Measurements from ENCODE around the gene GUCY2D.
"Not testable (repeated sequence)": the region's sequence is repeated elsewhere in the genome, so short reads cannot be mapped to it uniquely, and the experiment has no call there.

Gene GUCY2D

DNA sequence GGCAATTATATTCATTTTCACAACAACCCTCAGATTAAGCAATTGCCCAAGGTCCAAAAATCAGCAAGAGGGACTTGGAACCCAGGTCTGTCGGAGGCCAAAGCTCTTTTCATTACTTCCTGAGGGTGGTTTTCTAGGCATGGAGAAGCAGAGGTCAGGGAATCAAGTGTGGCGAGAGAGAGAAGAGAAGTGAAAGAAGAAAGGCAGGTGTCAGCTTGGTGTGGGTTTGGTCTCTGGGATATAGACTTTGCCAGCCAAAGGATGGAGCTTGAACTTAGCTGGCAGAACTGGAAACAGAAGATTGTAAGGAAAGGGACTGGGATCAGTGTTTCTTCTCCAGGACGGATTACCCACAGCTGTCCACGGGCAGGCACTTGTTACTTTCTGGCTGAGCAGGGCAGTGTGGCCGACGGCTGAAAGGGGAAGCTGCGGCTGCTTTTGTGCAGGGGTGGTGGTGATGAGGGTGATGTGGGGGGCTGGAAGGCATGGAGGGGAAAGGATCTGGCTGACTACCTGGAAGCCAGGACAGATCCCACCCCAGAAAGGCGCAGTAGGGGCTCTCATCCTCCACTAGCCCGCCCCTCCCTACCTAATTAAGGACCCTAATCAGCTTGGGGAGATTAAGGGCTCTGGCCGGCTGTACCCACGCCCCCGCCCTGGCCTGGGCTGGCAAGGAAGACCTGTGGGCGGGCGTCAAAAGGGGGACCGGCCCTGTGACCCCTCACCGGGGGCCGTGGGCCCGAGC, at the start of gene GUCY2D:
TSS of gene GUCY2D (plus strand) at position 640 of the 745 bp plus-strand sequence. CDS start 433 bp downstream, outside the sequence.
- DNase-seq = no peak

DNA sequence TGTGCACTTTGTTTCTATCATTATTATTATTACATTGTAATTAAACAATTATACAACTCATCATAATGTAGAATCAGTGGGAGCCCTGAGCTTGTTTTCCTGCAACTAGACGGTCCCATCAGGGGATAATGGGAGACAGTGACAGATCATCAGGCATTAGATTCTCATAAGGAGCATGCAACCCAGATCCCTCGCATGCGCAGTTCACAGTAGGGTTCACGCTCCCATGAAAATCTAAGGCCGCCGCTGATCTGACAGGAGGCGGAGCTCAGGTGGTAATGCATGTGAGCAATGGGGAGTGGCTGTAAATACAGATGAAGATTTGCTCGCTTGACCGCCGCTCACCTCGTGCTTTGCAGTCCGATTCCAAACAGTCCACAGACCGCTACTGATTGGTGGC, 49.1 kb upstream of the GUCY2D start:
- not testable (repeated sequence) for DNase-seq

DNA sequence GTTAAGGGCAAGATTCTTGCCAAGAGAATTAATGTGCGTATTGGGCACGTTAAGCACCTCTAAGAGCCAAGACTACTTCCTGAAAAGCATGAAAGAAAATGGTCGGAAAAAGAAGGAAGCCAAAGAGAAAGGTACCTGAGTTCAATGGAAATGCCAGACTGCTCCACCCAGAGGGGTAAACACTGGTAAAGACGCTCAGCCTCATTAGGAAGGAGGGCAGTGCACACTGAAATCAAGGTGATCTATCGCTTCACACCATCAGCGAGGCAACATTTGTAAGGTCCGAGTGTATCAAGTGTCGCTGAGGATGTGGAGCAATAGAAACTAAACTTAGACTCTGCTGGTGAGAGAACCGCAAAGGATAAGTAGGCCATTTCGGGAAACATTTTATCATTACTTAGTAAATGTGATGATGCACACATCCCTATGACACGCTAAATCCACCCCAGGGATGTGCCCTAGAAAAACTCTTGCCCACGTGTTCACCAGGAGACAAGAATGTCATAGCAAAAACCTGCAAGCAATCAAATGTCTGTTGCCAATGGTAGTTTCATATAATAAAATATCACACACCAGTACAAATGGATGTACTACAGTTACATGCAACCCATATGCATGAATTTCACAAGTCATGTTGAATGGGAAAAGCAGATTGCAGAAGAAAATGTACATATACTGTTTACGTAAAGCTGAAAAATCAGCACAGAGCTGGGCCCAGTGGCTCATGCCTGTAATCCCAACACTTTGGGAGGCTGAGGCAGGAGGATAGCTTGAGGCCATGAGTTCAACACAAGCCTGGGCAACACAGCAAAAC, 46.8 kb upstream of the GUCY2D start:
- no peak for DNase-seq

DNA sequence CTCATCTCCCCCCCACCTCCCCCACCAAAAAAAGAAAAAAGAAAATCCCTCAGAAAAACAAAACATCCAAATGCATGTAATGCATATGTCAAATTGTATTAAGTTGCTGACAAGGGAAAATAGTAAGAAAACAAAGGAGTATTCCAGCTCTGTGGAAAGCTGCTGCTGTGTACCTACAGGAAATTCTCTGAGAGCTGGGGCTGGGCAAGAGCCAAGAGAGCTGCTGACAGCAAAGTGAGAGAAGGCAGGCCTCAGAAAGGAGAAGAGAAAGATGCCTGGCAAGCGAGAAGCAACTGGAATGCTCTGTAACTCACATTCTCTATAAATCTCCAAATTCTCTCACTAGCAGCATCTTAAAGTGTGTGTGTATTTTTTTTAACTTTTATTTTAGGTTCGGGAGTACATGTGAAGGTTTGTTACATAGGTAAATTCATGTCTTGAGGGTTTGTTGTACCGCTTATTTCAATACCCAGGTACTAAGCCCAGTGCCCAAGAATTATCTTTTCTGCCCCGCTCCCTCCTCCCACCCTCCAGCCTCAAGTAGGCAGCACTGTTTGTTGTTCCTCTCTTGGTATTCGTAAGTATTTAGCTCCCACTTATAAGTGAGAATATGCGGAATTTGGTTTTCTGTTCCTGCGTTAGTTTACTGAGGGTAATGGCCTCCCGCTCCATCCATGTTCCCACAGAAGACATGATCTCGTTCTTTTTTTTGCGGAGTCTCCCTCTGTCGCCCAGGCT, 46.0 kb upstream of the GUCY2D start:
- no peak for DNase-seq

DNA sequence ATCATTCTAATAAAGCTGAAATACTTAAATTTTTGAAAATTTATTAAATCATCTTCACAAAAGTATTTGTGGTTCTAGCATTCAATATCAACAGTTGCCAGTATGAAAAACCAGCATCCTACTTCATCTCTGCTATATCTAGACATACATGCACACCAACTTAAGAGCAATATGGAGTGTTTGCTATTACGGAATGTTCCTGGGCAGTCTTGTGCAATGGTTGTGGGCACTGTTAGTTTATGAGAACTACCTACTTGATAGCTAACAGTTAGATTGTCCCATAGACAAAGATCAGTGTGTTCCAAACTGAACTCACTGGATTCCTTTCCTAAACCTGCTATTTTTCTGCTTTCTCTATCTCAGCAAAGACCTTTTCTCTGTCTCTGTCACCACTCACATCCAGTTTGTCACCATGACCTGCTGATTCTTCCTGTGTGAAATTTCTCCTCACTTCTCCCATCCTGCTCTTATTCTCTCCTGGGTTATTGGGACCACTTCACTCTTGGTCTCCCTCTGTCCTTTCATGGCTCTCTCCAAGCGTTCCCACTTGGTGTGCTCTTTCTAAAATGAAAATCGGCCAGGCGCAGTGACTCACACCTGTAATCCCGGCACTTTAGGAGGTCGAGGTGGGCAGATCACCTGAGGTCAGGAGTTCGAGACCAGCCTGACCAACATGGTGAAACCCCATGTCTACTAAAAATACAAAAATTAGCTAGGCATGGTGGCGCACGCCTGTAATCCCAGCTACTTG, 42.7 kb upstream of the GUCY2D start:
- no peak for DNase-seq

DNA sequence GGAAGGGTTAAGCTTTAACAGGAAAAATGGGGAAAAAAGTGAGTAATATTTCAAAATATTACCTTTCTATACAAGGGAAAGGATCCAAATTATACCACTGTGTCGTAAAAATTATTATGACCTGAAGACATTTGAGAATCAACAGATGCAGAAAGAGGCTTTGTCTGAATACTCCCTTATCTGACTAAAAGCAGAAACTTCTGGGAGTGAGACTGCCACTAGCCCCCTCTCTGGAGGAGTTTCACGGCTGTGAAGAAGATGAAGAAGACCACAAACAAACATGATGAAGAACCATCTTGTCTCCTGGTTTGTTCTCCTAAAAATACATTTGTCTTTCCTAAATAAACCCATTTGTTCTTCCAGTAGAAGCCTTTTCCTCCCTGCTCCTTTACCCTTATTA, 41.0 kb upstream of the GUCY2D start:
- DNase-seq = no peak

DNA sequence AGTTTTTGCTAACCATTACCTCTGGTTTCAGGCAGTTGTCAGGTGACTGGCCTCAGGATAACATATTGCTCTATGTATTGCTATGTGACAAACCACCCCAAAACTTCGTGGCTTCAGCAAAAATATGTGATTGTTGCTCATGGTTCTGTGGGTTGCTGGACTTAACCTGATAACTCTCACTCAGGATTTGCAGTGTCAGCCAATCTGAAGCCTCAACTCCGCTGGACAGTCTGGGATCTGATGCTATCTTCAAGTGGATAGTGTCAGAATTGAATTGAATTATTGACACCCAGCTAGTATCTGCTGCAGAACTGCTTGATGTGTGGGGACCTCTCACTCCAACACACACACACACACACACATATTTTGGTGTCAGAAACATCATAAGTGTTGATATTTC, 34.7 kb upstream of the GUCY2D start:
- DNase-seq = no peak

DNA sequence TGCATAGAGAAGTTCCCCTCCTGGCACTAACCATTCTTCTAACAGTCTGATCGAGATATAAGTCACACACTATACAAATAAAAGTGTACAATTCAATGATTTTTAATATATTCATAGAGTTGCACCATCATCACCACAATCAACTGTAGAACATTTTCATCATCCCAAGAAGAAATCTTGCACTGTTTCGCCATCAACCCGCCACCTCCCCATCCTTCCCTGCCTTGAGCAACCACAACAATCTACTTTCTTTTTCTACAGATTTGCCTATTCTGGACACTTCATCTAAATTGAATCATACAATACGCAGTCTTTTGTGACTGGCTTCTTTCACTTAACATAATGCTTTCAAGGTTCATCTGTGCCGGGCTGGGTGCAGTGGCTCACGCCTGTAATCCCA, 33.0 kb upstream of the GUCY2D start:
- DNase-seq = no peak

DNA sequence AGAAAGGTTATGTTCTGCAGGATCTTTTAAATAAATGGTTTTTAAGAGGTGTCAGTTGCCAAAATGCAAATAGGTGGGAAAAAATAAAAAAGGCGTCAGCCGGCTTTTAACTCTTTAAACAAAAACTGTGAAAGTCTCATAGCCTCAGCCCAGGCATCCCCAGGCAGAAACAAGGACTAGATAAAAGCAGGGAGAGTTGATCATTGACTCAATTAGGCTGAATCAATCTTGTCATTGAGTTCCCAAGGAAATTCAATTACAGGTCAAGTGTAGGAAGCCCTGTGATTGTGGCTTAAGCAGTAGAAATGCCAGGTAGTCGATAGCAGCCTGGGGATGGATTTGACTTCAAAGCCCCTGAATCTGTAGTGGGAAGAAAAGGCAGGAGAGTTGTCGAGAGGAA, 30.8 kb upstream of the GUCY2D start:
- DNase-seq = no peak

DNA sequence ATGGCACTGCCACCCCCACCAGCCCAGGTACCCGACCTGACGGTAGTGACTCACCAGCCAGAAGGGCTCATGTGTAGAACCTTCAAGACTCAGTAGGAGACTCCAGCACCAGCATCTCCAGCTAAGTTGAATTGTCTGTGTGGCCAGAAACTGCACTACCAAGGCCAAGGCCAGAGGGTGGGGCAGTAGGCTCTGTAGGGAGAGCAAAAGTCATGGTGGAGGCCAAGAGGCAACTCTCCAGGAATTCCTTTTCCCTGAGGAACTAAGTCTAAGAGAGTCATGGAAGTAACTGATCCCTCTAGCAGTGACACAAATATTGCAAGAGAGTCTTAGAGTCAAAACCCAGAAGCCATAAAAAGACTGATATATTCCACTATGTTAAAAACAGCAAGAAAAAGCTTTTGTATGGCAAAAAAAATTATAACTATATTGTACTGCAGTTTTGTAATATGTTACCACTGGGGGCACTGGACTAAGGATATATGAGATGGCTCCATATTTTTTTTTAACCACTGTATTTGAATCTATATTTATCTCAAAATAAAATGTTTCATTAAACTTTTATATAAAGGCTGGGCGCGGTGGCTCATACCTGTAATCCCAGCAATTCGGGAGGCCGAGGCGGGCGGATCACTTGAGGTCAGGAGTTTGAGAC, 30.2 kb upstream of the GUCY2D start:
- DNase-seq = no peak

DNA sequence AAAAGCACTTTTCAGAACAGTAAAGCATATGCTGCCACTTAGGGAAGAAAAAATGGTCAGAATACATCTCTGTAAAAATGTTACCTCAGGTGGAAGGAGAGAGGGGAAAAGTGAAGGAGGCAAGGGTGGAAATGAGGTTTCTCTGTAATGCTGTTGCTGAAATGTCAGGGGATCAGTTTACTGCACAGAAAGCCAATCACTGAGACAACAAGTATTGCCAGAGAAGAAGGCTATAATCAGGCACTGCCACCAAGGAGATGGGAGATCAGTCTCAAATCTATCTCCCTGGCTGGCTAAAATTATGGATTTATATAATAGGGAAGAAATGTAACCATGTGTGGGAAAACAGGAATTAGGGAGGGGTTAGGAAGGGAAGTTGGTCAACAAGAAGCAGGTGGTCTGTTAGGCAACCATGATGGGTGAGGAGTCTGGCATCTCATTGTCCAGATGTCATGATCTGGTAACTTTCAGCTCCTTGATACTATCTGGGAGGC, 27.7 kb upstream of the GUCY2D start:
- DNase-seq = no peak

DNA sequence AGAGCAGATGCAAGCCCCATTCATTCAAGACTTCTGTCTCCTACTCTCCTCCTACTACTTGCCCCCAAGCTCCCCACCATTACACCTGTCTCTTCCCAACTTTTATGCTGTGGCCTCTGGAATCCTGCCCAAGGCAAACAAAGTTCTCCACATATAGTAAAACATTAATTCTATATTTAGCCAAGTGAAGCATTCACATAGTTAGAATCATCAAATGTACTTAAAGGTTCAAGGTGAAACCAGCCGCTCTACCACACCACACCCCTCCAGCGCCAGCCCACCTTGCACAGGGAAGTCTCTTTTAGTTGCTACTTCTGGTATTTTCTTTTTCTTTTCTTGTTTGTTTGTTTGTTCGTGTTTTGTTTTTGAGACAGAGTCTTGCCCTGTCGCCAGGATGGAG, 25.4 kb upstream of the GUCY2D start:
- DNase-seq = no peak

DNA sequence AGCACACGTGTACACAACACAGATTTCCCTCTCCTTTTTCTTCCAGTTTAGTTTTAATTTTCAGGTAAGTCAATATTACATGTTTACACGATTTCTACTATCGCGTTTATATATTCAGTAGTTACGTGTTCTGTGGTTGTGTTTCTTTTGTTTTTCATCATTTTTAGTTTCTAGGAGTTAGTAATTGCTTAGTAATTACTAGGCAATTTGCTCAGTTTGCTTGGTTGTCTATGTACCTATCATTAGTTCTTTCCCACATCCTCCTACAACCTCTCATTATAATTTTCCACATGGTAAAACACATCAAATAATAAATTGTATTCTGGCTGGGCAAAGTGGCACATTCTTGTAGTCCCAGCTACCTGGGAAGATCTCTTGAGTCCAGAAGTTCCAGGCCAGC, 24.6 kb upstream of the GUCY2D start:
- DNase-seq = peak; percentile 17

DNA sequence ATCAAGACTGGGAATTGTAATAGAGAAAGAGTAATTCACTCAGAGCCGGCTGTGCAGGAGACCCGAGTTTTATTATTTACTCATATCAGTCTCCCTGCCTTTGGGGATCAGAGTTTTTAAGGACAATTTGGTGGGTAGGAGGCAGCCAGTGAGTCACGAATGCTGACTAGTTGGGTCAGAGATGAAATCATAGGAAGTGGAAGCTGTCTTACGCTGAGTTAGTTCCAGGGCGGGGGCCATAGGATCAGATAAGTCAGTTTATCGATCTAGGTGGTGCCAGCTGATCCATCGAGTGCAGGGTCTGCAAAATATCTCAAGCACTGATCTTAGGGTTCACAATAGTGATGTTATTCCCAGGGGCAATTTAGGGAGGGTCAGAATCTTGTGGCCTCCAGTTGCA, 20.2 kb upstream of the GUCY2D start:
- DNase-seq = no peak

DNA sequence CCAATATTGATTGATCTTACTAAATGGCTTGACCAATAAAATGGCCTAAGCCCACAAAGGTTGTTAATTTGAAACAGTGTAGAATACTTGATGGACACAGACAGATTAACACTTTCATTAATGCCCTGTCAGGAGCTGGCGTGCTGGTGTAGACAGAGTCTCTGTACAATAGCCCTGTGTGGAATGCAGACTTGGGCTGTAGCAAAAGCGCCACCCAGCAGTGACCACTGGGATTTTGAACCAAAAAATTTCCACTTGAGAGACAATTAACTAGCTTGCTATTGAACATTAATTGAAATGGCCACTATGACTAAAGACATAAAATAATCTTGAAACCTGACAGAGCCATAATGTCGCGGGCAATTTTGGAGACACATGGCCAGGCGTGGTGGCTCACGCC, 19.7 kb upstream of the GUCY2D start:
- peak; percentile 18 for DNase-seq

DNA sequence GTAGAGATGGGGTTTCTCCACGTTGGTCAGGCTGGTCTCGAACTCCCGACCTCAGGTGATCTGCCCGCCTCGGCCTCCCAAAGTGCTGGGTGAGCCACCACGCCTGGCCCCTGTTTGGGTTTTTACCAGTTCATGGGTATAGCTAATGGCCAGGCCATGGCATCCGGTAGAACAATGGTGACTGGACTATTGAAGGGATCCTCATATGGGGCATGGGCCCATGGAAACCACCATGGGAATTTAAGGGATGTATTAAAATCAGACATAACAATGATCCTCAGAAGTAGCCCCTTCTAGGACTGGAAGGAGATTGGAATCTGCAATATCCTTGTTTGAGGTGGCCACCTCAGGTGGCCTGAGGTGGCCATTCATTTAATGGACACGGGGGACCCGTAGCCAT, 17.5 kb upstream of the GUCY2D start:
- no peak for DNase-seq

DNA sequence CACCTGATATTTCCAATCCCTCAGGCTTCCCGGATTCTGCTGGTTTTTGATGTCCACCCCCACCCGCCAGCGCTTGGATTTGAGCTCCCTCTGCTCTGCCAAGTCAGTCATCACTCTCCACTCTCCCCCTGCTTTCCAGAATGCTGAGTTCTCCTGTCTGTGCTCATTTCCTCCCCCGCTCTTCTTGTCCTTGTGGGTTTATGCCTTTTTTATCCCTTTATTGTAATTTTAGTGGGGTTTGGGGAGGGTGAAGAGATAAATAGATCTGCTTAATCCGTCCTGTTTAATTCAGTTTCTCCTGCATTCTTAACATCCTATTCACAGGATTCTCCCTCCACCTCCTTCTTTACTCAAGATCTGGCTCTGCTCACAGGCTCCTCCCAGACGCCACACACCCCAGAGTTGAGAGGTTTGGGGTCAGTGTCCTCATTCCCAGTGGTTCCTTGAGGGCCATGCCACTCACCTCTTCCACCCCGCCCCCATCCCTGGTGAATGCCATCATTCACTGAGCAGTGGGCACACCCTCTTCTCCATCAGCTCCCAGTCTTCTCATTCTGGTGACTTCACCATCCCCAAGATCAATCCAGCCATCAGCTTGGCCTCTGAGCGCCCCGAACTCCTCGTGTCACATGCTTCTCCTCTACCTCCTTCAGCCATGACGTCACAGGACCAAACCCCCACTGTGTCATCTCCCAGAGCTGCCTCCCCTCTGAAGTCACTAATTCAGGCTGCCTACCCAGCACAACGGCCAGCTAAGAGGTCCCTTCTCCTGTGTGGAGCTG, 15.1 kb upstream of the GUCY2D start:
- DNase-seq = no peak

DNA sequence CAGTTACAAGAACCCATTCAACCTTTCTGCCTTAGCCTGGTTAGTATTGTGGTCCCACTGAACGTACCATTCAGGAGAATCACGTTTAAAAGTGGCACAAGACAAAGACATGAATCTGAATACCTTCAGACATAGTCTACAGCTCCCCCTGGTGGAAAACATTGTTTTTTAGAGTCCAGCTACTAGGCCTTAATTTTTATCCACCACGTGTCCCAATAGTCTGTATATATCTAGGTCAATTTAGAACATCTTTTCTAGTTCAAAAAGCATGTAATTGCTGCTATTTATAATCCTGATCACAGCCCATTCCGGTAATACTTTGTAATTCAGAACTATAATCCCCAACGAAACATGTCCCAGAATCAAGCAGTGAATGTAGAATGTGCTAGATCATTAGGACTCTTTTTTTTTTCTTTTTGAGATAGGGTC, 13.7 kb upstream of the GUCY2D start:
- DNase-seq = peak; percentile 89

DNA sequence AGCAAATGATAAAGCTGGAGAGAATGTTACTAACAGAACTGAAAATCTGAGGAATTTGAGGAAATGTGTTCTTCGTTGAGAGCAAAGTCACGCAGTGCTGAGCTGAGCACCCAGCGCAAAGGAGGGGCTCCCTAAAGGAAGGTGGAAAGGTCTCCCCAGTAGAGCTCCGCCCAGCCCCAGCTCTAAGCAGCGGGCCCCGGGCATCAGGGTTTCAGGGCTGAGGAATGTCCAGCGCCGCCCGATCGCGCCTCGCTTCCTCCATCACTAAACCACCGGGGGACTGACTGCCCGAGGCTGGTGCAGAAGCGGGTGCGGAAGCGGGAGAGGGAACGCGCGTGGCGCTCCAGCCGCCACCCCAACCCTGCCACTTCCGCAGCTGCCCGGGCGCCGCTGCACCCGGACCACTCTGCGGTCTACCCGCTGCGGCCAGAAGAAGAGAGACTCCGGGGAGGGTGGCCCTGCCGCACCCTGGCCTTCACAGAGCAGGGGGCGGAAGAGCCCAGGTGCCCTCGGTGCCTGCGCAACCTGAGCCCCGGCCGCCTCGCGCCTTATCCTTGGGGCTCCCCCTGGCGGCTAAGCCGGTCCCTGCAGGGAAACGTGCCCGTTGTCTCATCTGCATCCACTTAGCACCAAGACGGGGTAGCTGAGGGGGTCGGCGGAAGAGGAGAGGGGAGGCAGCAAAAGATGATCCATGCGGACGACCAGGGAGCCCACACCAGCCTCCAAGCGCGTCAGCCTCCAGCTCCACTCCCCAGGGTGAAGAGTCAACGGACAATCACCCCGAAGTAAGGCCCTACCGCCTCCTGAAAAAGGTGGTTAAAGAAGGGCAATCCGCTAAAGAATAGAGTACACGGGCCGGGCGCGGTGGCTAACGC, 12.4 kb upstream of the GUCY2D start:
- peak; percentile 64 for DNase-seq

DNA sequence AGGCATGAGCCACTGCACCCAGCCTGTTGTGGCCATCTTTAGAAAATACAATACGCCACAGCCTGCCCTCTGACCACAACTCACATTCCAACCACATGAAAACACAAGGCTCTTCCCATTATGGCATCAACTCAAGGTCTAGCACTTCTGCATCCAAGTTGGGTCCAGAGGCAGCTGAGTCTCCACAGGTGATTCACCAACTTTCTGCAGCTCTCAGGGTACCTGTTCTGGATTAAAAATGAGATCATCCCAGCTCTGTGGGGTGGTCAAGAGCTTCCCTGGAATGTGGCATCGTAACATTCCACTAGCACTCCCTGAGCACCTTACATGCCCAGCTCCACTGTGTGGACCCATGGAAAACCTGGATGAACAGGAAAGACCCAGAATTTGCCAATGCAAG, 9.9 kb upstream of the GUCY2D start:
- no peak for DNase-seq
